ENCODE data around the gene FXYD6.
A peak's percentile ranks its signal among the peaks of the same experiment; 100 is the strongest.

Gene FXYD6

DNA sequence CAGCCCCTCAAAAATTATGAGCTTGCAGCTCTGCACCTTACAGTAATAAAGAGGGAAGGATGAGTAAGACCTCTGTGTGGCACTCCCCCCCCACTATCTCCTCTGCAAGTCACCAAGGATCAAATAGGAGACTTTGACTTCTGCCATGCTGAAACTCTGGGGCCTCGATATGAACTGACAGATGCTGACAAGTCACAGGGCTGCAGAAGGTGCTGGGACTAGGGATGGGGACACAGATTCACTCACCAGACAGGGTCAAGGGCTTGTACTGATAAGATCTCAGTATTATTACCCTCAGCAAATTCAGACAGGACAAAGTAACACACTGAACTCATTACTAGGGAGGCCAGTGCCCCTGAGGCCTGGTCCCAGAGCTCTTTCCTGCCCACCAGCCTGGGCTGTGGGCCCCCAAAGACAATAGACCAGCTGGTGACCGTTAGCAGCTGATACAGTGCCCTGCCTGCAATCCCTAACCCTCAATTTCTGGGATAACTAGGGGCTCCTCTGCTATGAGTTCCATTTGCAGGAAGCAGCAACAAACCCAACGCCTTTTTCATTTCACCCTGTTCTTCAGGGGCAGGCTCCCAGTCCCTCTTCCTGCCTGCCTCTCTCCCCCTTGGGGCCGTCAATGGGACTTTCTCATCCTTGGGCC, 32.6 kb upstream of the FXYD6 start:
- Histone ChIP-seq H3K36me3 (ENCODE audit: insufficient read depth, low read length) (no peaks in the 10 kb centered on the region), H3K9ac (ENCODE audit: low read depth, low read length) (no peak overlapping the region), H3K9me3 (replicated peaks; ENCODE audit: low read length) (no peaks in the 10 kb centered on the region), H3K4me3 (ENCODE audit: low read length) (no peak overlapping the region), H3K4me2 (ENCODE audit: low read length) (no peak overlapping the region), H3K4me1 (ENCODE audit: control insufficient read depth, insufficient read depth, low read length) (peaks cover 3% of the 10 kb centered on the region), H3K27me3 (ENCODE audit: control insufficient read depth, insufficient read depth, low read length) (peaks cover 6% of the 10 kb centered on the region)

DNA sequence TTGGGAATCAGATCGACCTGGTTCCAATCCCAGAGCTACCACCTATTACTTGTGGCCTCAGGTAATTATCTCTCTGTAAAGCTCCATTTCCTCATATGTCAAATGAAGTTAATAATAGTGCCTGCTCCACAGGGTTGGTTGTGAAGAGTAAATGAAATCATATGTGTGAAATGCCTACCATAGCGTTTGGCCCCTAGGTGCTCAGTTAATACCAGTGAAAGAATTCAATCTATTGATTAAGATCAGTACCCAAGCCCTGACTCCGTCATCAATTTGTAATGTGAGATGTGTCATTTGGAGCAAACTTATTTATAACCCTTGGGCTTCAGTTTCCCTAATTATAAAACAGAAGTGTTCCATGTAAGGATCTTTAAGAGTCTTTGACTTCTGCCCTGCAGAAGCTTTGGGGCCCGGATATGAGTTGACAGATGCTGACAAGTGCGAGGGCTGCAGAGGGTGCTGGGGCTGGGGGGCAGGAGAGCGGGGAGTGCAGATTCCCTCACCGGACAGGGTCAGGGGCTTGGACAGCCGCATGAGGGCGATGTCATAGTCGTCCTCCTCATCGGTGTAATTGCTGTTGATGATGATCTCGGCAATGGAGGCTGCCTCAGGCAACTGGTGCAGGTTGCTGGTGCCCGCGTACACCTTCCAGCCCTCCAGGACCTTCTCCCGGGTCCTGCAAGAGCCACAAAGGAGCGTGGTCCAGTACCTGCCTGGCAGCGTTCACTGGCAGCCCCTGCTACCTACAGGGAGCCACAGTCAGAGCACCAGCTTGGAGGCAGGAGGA, 31.8 kb upstream of the FXYD6 start:
- Histone ChIP-seq H3K9me3 (replicated peaks; ENCODE audit: low read length) (no peaks in the 10 kb centered on the region), H3K4me1 (ENCODE audit: control insufficient read depth, insufficient read depth, low read length) (peaks cover 3% of the 10 kb centered on the region), H3K4me3 (ENCODE audit: low read length) (no peak overlapping the region), H3K9ac (ENCODE audit: low read depth, low read length) (no peak overlapping the region), H3K4me2 (ENCODE audit: low read length) (no peak overlapping the region), H3K36me3 (ENCODE audit: insufficient read depth, low read length) (no peaks in the 10 kb centered on the region), H3K27me3 (ENCODE audit: control insufficient read depth, insufficient read depth, low read length) (peaks cover 4% of the 10 kb centered on the region)

DNA sequence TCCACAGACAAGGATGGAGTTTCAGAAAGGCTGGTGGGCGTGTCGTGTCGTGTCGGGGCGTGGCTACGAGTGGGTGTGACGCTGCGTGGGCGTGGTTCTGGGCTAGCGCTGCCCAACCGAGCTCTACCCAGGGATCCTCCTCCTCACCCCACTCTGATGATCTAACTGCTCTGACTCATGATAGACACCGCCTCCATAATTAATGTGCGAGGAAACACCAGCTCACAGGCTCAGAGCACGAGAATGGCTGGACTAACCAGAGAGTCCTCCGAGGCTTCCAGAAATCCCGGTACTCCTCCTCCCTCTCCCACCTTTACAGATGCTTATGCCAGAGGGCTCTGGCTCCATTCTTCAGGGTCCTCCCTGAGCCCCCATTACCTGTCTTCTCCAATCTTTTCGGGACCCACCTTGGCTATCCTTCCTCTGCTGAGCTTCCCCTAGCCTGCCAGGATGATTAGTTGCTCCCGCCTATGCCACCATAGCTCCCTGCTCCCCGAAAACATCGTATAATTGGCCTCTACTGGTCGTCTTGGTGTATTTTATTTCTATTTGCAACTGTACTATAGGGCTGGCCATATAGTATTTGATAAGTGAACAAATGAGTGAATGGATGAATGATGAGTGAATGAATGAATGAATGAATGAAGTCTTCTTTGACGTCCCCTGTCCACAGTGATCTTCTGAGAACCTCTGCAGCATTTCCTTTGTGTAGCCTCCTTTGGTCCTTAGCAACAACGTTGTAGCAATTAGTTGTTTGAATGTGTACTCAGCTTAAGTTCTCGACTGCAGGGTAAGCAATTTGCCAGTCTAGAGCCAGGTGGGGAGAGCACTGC, 31.0 kb upstream of the FXYD6 start:
- H3K9ac ChIP-seq (ENCODE audit: low read depth, low read length), result no peak overlapping the region
- H3K4me2 ChIP-seq (ENCODE audit: low read length), result peak overlapping the region; percentile 49
- no peaks in the 10 kb centered on the region for H3K9me3 ChIP-seq (replicated peaks; ENCODE audit: low read length)
- no peaks in the 10 kb centered on the region for H3K36me3 ChIP-seq (ENCODE audit: insufficient read depth, low read length)
- no peak overlapping the region for H3K4me3 ChIP-seq (ENCODE audit: low read length)
- peaks cover 4% of the 10 kb centered on the region for H3K27me3 ChIP-seq (ENCODE audit: control insufficient read depth, insufficient read depth, low read length)
- H3K4me1 ChIP-seq (ENCODE audit: control insufficient read depth, insufficient read depth, low read length), result peaks cover 3% of the 10 kb centered on the region

DNA sequence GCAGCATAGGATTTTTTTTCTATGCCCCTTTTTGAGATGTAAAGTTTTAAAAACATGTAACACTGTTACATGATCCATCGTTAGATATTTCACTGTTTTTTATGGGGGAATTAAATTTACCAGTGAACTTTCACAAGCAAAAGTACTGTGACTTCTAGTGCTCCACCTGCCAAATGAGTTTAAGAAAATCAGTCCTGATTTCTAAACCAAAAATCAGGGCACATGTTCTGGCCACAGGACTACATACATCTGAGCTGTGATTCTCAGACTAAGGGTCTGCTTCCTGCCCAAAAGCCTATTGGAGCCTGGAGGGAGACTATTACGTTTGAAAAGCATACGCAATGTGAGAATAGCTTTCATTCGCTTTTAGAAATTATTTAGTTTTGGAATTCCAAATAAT, 30.3 kb upstream of the FXYD6 start:
- no peak overlapping the region for H3K4me3 ChIP-seq (ENCODE audit: low read length)
- H3K36me3 ChIP-seq (ENCODE audit: insufficient read depth, low read length), result no peaks in the 10 kb centered on the region
- H3K27me3 ChIP-seq (ENCODE audit: control insufficient read depth, insufficient read depth, low read length), result peaks cover 6% of the 10 kb centered on the region
- no peak overlapping the region for H3K9ac ChIP-seq (ENCODE audit: low read depth, low read length)
- peaks cover 3% of the 10 kb centered on the region for H3K4me1 ChIP-seq (ENCODE audit: control insufficient read depth, insufficient read depth, low read length)
- no peaks in the 10 kb centered on the region for H3K9me3 ChIP-seq (replicated peaks; ENCODE audit: low read length)
- H3K4me2 ChIP-seq (ENCODE audit: low read length), result no peak overlapping the region

DNA sequence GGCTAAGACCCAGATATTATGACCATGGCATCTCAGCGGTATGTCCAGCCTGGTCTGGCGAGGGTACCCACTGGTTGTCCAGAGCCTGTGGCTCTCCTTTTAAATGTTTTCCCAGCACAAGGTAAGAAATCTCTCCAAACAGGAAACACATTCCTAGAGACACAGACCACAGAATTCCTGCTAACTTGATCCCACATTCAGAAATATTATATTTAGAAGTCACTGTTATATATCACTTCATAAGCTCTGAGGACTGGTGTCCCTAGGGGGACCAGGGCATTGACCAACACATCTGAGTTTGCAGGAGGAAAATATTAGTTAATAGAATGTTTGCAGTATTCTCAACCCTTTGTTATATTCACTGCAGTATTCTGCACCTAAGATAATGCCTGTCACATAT, 29.7 kb upstream of the FXYD6 start:
- Histone ChIP-seq H3K4me2 (ENCODE audit: low read length) (no peak overlapping the region), H3K4me1 (ENCODE audit: control insufficient read depth, insufficient read depth, low read length) (peaks cover 3% of the 10 kb centered on the region), H3K9me3 (replicated peaks; ENCODE audit: low read length) (no peaks in the 10 kb centered on the region), H3K9ac (ENCODE audit: low read depth, low read length) (no peak overlapping the region), H3K27me3 (ENCODE audit: control insufficient read depth, insufficient read depth, low read length) (peaks cover 6% of the 10 kb centered on the region), H3K4me3 (ENCODE audit: low read length) (no peak overlapping the region), H3K36me3 (ENCODE audit: insufficient read depth, low read length) (no peaks in the 10 kb centered on the region)

DNA sequence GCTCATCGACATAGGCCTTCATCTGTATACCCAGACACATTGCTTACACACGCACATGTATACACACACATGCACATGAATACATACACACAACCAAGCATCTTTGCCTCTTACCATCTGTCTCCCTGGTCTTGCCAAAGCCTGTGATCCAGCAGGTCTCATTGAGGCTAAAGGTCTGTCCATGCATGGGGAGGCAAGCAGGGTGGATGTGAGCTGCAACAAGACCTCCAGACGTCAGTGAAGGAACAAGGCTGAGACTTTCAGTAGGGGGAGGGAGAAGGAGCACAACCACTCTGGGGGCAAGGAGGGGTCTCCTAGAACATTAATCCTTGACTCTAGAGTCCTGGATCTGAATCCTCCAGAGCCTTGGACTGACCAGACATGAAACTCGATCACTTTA, 29.1 kb upstream of the FXYD6 start:
- Histone ChIP-seq H3K9me3 (replicated peaks; ENCODE audit: low read length) (no peaks in the 10 kb centered on the region), H3K36me3 (ENCODE audit: insufficient read depth, low read length) (no peaks in the 10 kb centered on the region), H3K4me3 (ENCODE audit: low read length) (no peak overlapping the region), H3K9ac (ENCODE audit: low read depth, low read length) (no peak overlapping the region), H3K4me1 (ENCODE audit: control insufficient read depth, insufficient read depth, low read length) (peaks cover 3% of the 10 kb centered on the region), H3K27me3 (ENCODE audit: control insufficient read depth, insufficient read depth, low read length) (peaks cover 6% of the 10 kb centered on the region), H3K4me2 (ENCODE audit: low read length) (no peak overlapping the region)

DNA sequence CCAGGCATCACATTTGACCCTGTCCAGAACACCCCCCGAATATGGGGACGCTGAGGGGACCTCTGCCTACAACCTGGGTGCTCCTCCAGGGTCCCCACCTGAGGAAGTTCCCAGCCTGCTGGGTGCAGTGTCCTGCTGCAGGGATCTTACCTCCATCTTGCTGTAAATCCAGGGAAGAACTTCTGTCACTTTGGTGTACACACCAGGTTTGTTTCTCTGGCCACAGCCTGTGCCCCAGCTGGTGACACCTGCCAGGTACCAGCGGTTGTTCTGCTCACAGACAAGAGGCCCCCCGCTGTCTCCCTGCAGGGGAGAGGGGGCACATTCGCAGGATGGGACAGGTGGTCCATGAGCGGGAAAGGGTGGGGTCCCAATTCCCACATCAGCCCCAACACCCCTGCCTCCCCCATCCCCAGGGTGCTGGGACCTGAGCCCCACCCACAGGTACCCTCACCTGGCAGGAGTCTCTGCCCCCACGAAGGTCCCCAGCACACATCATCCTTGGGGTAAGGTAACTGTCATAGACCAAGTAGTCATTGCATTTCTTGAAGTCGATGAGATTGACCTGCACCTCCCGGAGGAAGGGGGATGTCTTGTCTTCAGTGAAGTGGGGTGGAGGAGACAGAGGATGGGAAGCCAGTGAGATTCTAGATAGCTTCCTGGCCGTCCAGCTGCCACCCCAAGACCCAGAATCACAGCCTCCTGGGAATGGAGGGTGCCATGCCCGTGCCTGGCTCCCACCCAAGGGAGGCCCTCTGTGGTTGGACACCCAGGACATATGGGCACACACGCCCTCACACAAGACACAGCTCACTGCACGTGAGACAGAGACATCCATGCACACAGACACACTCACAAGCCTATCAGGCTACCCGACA, 27.3 kb upstream of the FXYD6 start:
- Histone ChIP-seq H3K4me3 (ENCODE audit: low read length) (no peak overlapping the region), H3K9me3 (replicated peaks; ENCODE audit: low read length) (no peaks in the 10 kb centered on the region)

DNA sequence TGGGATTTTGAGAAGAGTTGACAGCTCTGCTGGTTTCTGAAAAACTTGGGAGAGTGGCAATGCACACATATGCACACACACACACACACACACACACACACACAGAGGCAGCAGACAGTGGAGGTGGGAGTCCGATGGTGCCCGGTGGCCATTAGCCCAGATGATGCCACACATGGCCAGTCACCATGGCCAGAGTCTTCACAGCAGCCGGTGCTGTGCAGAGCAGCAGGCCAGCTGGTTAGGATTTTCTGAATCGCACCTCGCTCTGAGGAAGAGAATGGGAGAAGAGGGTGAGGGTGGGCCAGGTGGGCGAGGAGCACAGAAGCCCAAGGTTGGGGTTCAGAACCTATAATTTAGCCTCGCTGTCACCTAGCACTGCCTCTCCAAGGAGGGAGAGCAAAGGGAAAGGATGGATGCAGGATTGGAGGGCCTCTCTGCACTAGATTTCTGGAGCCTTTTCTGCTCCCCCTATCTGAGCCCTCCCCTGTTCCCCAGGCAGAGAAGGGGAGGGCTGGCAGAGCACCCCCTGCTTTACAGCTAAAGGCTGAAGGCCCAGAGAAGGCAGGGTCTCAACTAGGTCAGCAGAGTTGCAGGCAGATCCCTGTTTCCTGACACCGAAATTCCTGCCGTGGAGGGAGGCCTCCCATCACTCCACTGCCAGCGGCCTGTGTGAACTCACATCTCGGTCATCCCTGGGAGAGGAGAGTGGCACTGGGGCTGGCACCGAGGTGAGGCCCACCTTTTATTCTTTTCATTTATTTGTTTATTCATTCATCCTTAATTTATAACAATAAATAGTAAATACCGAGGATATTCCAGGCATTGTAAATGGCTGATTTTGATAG, 25.8 kb upstream of the FXYD6 start:
- Histone ChIP-seq H3K36me3 (ENCODE audit: insufficient read depth, low read length) (no peaks in the 10 kb centered on the region), H3K9me3 (replicated peaks; ENCODE audit: low read length) (no peaks in the 10 kb centered on the region), H3K4me2 (ENCODE audit: low read length) (no peak overlapping the region), H3K4me3 (ENCODE audit: low read length) (no peak overlapping the region), H3K27me3 (ENCODE audit: control insufficient read depth, insufficient read depth, low read length) (peaks cover 13% of the 10 kb centered on the region), H3K9ac (ENCODE audit: low read depth, low read length) (no peak overlapping the region), H3K4me1 (ENCODE audit: control insufficient read depth, insufficient read depth, low read length) (no peaks in the 10 kb centered on the region)

More for the DNA sequence above, 27.3 kb upstream of the FXYD6 start:
- Histone ChIP-seq H3K27me3 (ENCODE audit: control insufficient read depth, insufficient read depth, low read length) (peaks cover 10% of the 10 kb centered on the region), H3K4me1 (ENCODE audit: control insufficient read depth, insufficient read depth, low read length) (peaks cover 3% of the 10 kb centered on the region), H3K4me2 (ENCODE audit: low read length) (no peak overlapping the region), H3K9ac (ENCODE audit: low read depth, low read length) (no peak overlapping the region), H3K36me3 (ENCODE audit: insufficient read depth, low read length) (no peaks in the 10 kb centered on the region)

DNA sequence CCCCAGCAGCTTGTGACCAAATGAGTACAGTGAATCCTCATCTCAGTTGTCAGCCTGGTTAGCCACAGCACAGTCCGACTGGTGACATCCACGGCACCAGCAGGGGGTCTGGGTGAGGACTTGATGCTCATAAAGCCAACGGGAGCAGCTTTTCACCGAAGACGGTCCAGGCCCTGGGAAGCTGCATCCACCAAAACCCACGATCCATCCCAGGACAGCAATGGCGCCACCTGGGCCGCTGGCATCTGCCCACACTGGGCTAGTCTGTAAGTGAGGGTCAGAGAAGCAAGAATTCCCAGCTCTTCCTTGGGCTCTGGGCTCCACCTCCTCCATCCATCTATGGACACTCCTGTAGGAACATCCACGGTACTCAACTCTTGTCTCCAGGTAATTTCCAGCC, 25.1 kb upstream of the FXYD6 start:
- H3K36me3 ChIP-seq (ENCODE audit: insufficient read depth, low read length), result no peaks in the 10 kb centered on the region
- H3K4me2 ChIP-seq (ENCODE audit: low read length), result no peak overlapping the region
- peaks cover 19% of the 10 kb centered on the region for H3K27me3 ChIP-seq (ENCODE audit: control insufficient read depth, insufficient read depth, low read length)
- H3K4me3 ChIP-seq (ENCODE audit: low read length), result no peak overlapping the region
- no peaks in the 10 kb centered on the region for H3K9me3 ChIP-seq (replicated peaks; ENCODE audit: low read length)
- no peaks in the 10 kb centered on the region for H3K4me1 ChIP-seq (ENCODE audit: control insufficient read depth, insufficient read depth, low read length)
- H3K9ac ChIP-seq (ENCODE audit: low read depth, low read length), result no peak overlapping the region

DNA sequence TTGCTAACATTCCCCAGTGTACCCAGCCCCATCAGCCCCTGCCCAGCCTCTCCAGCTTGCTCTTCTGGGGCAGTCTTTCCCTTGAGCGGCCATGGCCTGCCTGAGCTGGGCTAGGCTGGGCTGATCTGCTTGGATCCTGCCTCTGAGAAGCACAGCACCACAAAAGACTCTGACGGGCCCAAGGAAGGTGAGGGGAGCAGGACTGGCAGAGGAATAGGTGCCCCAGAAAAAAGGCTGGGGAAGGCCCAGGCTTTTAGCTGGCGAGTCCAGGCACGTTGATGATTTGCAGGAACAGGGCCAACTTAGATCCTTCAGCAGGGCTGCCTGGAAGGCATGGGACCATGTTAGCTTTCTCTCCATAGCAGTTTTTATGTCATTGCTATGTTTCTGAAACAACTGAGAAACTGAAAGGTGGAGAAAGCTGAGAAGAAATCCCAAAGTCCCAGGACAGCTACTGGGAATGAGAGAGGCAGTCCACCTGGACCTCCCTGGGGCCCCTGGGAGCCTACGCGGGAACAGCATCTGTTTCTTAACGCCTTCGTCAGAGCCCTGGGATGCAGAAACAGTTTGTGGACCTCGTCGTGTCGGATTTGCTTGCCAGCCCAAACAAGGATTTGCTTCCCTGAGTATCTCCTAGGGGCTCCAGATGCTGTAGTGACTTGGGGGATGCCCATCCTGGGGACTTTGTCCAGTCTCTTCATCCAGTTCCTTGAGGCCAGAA, 24.4 kb upstream of the FXYD6 start:
- Histone ChIP-seq H3K36me3 (ENCODE audit: insufficient read depth, low read length) (no peaks in the 10 kb centered on the region), H3K9me3 (replicated peaks; ENCODE audit: low read length) (no peaks in the 10 kb centered on the region), H3K4me1 (ENCODE audit: control insufficient read depth, insufficient read depth, low read length) (no peaks in the 10 kb centered on the region), H3K4me3 (ENCODE audit: low read length) (no peak overlapping the region), H3K9ac (ENCODE audit: low read depth, low read length) (no peak overlapping the region), H3K4me2 (ENCODE audit: low read length) (no peak overlapping the region), H3K27me3 (ENCODE audit: control insufficient read depth, insufficient read depth, low read length) (peaks cover 19% of the 10 kb centered on the region)
